Sigmoid colon (tissue), 4 donors: ENCODE measurements around the gene CRYBG1.

Experiments used
- CTCF ChIP-seq, 4 experiments: fragments of 450-650 bp in 3 of 4; fragments of 200-600 bp in 1 of 4; IDR thresholded peaks; one replicate each; pipeline ENCODE4 v1.5.1; 2016 to 2019; ENCODE audit warnings: antibody characterized with exemption in 4 of 4, mild to moderate bottlenecking in 3 of 4, moderate library complexity in 2 of 4
- POLR2A ChIP-seq, 2 donors: fragments of 450-650 bp; IDR thresholded peaks; one replicate each; pipeline ENCODE4 v1.6.1; 2016; ENCODE audit warnings: antibody characterized with exemption in 2 of 2, mild to moderate bottlenecking in 2 of 2, moderate library complexity in 2 of 2
- POLR2AphosphoS5 ChIP-seq, 4 donors: sonication (generic); formaldehyde crosslinking; IDR thresholded peaks; one replicate each; pipeline ENCODE4 v1.6.1; 2017; ENCODE audit warnings: antibody characterized with exemption in 4 of 4

GRCh38 chr6:106466211-106466610, 105.7 kb downstream of the CRYBG1 start:
- no peak for TF ChIP-seq CTCF (IDR thresholded peaks at IDR 0.05)
- TF ChIP-seq POLR2AphosphoS5 (IDR thresholded peaks at IDR 0.05) = no peak
- TF ChIP-seq POLR2A (IDR thresholded peaks at IDR 0.05) = no peak
